Neural cell (in vitro differentiated cells): Measurements from ENCODE around the gene NAA20.

Experiments used
- EP300 ChIP-seq: fragments of 450-650 bp; conservative IDR thresholded peaks from 2 replicates; pipeline ENCODE4 v1.6.1; 2014; ENCODE audit warnings: antibody characterized with exemption, mild to moderate bottlenecking, moderate library complexity; ENCODE audit not compliant: poor library complexity, severe bottlenecking
- TF ChIP-seq, protein P1 (sequence below): fragments of 450-650 bp; IDR thresholded peaks from 2 replicates; pipeline ENCODE4 v1.5.1; 2014; ENCODE audit warnings: antibody characterized with exemption, mild to moderate bottlenecking, moderate library complexity; ENCODE audit not compliant: poor library complexity, severe bottlenecking

DNA sequence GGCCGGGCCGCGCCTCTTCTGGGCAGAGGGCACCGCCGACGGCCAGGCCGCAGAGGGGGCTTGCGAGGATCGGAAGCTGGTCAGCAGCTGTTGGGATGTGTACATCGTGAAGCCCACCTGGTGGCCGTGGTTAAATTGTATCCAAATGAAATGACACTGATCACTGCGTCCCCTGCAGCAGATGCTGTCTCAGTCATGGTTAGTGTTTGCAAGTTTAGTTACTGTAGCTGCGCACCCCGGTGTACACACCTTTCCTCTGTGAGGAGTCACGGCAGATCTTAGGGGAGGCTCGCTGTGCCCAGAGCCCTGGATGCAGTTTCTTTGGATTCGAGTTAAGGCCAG, 653 bp downstream of the NAA20 start:
- TF ChIP-seq, protein P1, sequence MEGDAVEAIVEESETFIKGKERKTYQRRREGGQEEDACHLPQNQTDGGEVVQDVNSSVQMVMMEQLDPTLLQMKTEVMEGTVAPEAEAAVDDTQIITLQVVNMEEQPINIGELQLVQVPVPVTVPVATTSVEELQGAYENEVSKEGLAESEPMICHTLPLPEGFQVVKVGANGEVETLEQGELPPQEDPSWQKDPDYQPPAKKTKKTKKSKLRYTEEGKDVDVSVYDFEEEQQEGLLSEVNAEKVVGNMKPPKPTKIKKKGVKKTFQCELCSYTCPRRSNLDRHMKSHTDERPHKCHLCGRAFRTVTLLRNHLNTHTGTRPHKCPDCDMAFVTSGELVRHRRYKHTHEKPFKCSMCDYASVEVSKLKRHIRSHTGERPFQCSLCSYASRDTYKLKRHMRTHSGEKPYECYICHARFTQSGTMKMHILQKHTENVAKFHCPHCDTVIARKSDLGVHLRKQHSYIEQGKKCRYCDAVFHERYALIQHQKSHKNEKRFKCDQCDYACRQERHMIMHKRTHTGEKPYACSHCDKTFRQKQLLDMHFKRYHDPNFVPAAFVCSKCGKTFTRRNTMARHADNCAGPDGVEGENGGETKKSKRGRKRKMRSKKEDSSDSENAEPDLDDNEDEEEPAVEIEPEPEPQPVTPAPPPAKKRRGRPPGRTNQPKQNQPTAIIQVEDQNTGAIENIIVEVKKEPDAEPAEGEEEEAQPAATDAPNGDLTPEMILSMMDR: no peak
- TF ChIP-seq EP300: no peak
